OCI-LY1 (cell line): Measurements from ENCODE around the gene PRSS8.

Experiments used
- H2AFZ ChIP-seq: fragments of 200-600 bp; sonication (generic), shearing (Covaris generic); 2 replicates; pipeline ENCODE4 v1.6.0; 2014; ENCODE audit warnings: antibody characterized with exemption, mild to moderate bottlenecking, low read length
- H3F3A ChIP-seq: fragments of 200-600 bp; sonication (generic), shearing (Covaris generic); 2 replicates; pipeline ENCODE4 v1.6.0; 2014; ENCODE audit warnings: mild to moderate bottlenecking, antibody characterized with exemption, low read length, moderate library complexity; ENCODE audit not compliant: insufficient read depth
- H3K27ac ChIP-seq: fragments of 200-600 bp; sonication (generic); 2 replicates; pipeline ENCODE4 v1.5.1; 2014; ENCODE audit warnings: low read length, mixed run types, mild to moderate bottlenecking, low read depth; ENCODE audit not compliant: poor library complexity, severe bottlenecking
- H3K27me3 ChIP-seq: fragments of 200-600 bp; sonication (generic); 2 replicates; pipeline ENCODE4 v1.6.0; 2014; ENCODE audit warnings: antibody characterized with exemption, mild to moderate bottlenecking, low read length, moderate library complexity; ENCODE audit not compliant: insufficient read depth
- H3K36me3 ChIP-seq: fragments of 200-600 bp; sonication (generic); 2 replicates; pipeline ENCODE4 v1.6.1; 2014; ENCODE audit warnings: mild to moderate bottlenecking, antibody characterized with exemption, low read length, moderate library complexity, mixed read lengths; ENCODE audit not compliant: insufficient read depth
- H3K4me1 ChIP-seq: fragments of 200-600 bp; sonication (generic); 2 replicates; pipeline ENCODE4 v1.5.1; 2014; ENCODE audit warnings: mild to moderate bottlenecking, low read length, moderate library complexity; ENCODE audit not compliant: insufficient read depth, severe bottlenecking
- H3K4me2 ChIP-seq: fragments of 200-600 bp; sonication (generic), shearing (Covaris generic); 2 replicates; pipeline ENCODE4 v1.6.1; 2014; ENCODE audit warnings: low read length
- H3K4me3 ChIP-seq: fragments of 200-600 bp; sonication (generic); 2 replicates; pipeline ENCODE4 v1.5.1; 2014; ENCODE audit warnings: low read length, low read depth, mild to moderate bottlenecking, mixed read lengths; ENCODE audit not compliant: poor library complexity, severe bottlenecking
- H3K79me2 ChIP-seq: fragments of 200-600 bp; shearing (Covaris generic); 2 replicates; pipeline ENCODE4 v1.6.1; 2016; ENCODE audit warnings: mixed run types, low read length, mixed read lengths; ENCODE audit not compliant: insufficient read depth
- H3K9ac ChIP-seq: fragments of 200-600 bp; sonication (generic), shearing (Covaris generic); 2 replicates; pipeline ENCODE4 v1.6.1; 2014; ENCODE audit warnings: mild to moderate bottlenecking, low read length, mixed read lengths
- H3K9me2 ChIP-seq: fragments of 200-600 bp; sonication (generic), shearing (Covaris generic); 2 replicates; pipeline ENCODE4 v1.6.1; 2014; ENCODE audit warnings: low read depth, mild to moderate bottlenecking, low read length, mixed read lengths
- H3K9me3 ChIP-seq: fragments of 200-600 bp; shearing (Covaris generic); 2 replicates; pipeline ENCODE4 v1.6.1; 2014; ENCODE audit warnings: low read length, mixed read lengths
- H4K20me1 ChIP-seq: fragments of 200-600 bp; sonication (generic), shearing (Covaris generic); 2 replicates; pipeline ENCODE4 v1.6.0; 2016; ENCODE audit warnings: mild to moderate bottlenecking, low read length; ENCODE audit not compliant: insufficient read depth
- CTCF ChIP-seq: fragments of 200-600 bp; sonication (generic), shearing (Covaris generic); IDR thresholded peaks from 2 replicates; pipeline ENCODE4 v1.5.1; 2017; ENCODE audit warnings: mild to moderate bottlenecking, antibody characterized with exemption, low read length, moderate library complexity, mixed read lengths
- EZH2 ChIP-seq: fragments of 200-600 bp; sonication (generic), shearing (Covaris generic); IDR thresholded peaks from 2 replicates; pipeline ENCODE4 v1.8.0; 2017; ENCODE audit warnings: borderline replicate concordance, mixed run types, mild to moderate bottlenecking, antibody characterized with exemption, low read length, moderate library complexity, mixed read lengths

Gene PRSS8

GRCh38 chr16:31118223-31119155, 17.0 kb downstream of the PRSS8 start:
- H3K9ac ChIP-seq, result peak overlapping the region; percentile 86
- peak overlapping the region; percentile 96 for H3K4me2 ChIP-seq

GRCh38 chr16:31117384-31118222, 17.9 kb downstream of the PRSS8 start, which contains the start of gene KAT8:
Gene KAT8 (plus strand): TSS chr16:31117664. CDS start chr16:31117682, 18 bp downstream.
- Histone ChIP-seq H3K36me3 (peaks cover 44% of the 10 kb centered on the region), H3K4me2 (peak within 1 kb of the TSS; percentile 96), H4K20me1 (no peaks in the 10 kb centered on the region), H3K9me2 (no peaks in the 10 kb centered on the region), H3K79me2 (peaks cover 7% of the 10 kb centered on the region; the same call in 1 of the 2 replicates), H3K4me1 (peaks cover 16% of the 10 kb centered on the region), H3K9ac (peak within 1 kb of the TSS; percentile 86), H2AFZ (no peak within 1 kb of the TSS), H3F3A (no peaks in the 10 kb centered on the region), H3K27me3 (no peaks in the 10 kb centered on the region), H3K27ac (peak within 1 kb of the TSS; percentile 40), H3K9me3 (no peaks in the 10 kb centered on the region), H3K4me3 (peak within 1 kb of the TSS; percentile 87)
- TF ChIP-seq EZH2, result no peak
- TF ChIP-seq CTCF, result no peak

More at GRCh38 chr16:31118223-31119155, 17.0 kb downstream of the PRSS8 start:
- Histone ChIP-seq H3K4me1 (peaks cover 16% of the 10 kb centered on the region), H3F3A (no peaks in the 10 kb centered on the region), H3K79me2 (peaks cover 7% of the 10 kb centered on the region; the same call in 1 of the 2 replicates), H3K9me3 (no peaks in the 10 kb centered on the region), H3K36me3 (peaks cover 43% of the 10 kb centered on the region), H2AFZ (no peak overlapping the region), H3K27ac (peak overlapping the region; percentile 18), H3K9me2 (no peaks in the 10 kb centered on the region), H3K27me3 (no peaks in the 10 kb centered on the region), H3K4me3 (peak overlapping the region; percentile 87), H4K20me1 (no peaks in the 10 kb centered on the region)
- no peak for TF ChIP-seq CTCF
- TF ChIP-seq EZH2, result no peak

- Histone ChIP-seq H3K4me1 (peaks cover 16% of the 10 kb centered on the region), H3K27me3 (no peaks in the 10 kb centered on the region), H4K20me1 (no peaks in the 10 kb centered on the region), H3K79me2 (peaks cover 7% of the 10 kb centered on the region; the same call in 1 of the 2 replicates), H2AFZ (no peak overlapping the region), H3K4me2 (no peak overlapping the region), H3K4me3 (no peak overlapping the region), H3K9me3 (no peaks in the 10 kb centered on the region), H3K36me3 (peaks cover 38% of the 10 kb centered on the region), H3F3A (no peaks in the 10 kb centered on the region), H3K9ac (no peak overlapping the region), H3K9me2 (no peaks in the 10 kb centered on the region), H3K27ac (no peak overlapping the region)
- TF ChIP-seq EZH2 (no peak), CTCF (no peak)
These were observed 21.1 kb downstream of the PRSS8 start for GRCh38 chr16:31114468-31114867.
